Lower leg skin (tissue), 3 donors: Measurements from ENCODE around the gene RPS26.

Source experiments
- POLR2A ChIP-seq, 2 donors: fragments of 450-650 bp; IDR thresholded peaks; one replicate each; pipeline ENCODE4 v1.6.1; 2016 to 2017; ENCODE audit warnings: antibody characterized with exemption in 2 of 2, mild to moderate bottlenecking in 1 of 2, moderate library complexity in 1 of 2
- TF ChIP-seq, protein P1 (sequence below), 3 donors: fragments of 450-650 bp; IDR thresholded peaks; one replicate each; pipeline ENCODE4 v1.5.1; 2016; ENCODE audit warnings: antibody characterized with exemption in 3 of 3, mild to moderate bottlenecking in 3 of 3, moderate library complexity in 2 of 3

DNA sequence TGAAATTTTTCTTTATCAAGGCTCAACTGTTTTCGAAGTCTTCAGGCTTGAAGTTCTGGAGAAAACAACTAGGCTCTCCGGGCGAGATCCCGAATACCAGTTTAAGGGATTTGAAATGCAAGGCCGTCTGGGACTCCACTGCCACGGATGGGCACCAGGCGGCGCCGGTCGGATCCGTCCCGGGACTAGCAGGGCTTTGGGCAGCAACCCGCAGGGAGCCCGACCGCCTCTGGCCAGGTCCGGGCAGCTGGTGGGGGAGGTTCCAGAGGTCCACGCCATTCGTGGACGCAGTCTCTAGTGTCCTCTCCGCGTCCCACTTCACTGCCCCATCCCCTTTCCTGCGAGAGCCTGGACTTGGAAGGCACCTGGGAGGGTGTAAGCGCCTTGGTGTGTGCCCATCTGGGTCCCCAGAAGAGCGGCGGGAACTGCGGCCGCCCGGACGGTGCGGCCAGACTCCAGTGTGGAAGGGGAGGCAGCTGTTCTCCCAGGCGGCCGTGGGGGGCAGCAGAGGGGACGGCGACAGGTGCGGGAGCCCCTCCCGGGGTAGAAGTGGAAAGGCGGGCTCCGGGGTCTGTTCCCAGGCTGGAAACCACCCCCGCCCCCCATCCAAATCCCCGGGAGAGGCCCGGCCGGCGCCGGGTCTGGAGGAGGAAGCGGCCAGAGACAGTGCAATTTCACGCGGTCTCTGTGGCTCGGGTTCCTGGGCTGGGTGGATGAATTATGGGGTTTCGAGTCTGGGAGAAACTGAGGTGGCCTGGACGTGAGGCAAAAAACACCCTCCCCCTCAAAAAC lies 37.4 kb downstream of the RPS26 start:
- TF ChIP-seq, protein P1, sequence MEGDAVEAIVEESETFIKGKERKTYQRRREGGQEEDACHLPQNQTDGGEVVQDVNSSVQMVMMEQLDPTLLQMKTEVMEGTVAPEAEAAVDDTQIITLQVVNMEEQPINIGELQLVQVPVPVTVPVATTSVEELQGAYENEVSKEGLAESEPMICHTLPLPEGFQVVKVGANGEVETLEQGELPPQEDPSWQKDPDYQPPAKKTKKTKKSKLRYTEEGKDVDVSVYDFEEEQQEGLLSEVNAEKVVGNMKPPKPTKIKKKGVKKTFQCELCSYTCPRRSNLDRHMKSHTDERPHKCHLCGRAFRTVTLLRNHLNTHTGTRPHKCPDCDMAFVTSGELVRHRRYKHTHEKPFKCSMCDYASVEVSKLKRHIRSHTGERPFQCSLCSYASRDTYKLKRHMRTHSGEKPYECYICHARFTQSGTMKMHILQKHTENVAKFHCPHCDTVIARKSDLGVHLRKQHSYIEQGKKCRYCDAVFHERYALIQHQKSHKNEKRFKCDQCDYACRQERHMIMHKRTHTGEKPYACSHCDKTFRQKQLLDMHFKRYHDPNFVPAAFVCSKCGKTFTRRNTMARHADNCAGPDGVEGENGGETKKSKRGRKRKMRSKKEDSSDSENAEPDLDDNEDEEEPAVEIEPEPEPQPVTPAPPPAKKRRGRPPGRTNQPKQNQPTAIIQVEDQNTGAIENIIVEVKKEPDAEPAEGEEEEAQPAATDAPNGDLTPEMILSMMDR (IDR thresholded peaks at IDR 0.05): peak in 1 of 3 donors; percentile 76
- TF ChIP-seq POLR2A (IDR thresholded peaks at IDR 0.05): no peak
